T-helper 2 cell treated with Interferon-gamma antibody and Interleukin-4, amounts not matched to agents 100 ng/mL and 5 ng/mL, for 36 hours (primary cell): ENCODE results near the gene SEC61A1. TPM values are rescaled to one million over a fixed set of nuclear protein-coding genes. Genes with fewer than 3 reads are reported as not detected.

ENCODE experiments used
- intact Hi-C: fragments of 100-400 bp; cut with micrococcal nuclease; formaldehyde crosslinking; loops from one replicate; pipeline ENCODE4 v1.15.1; 2023
- total RNA-seq: library from RNA; stranded (reverse); gene quantifications from 2 replicates; pipeline ENCODE4 v1.2.3, GENCODE V29; 2022

Gene SEC61A1
- total RNA-seq, 1 donor from 2014 or later: 252 TPM

- intact Hi-C loops: loop anchor here (5.0 to 10.0 kb wide), 4 partner anchors 232 to 1840 kb away; partner anchors contain the start of genes ABTB1, MGLL, TMCC1 and ZXDC
Measured at GRCh38 chr3:128054367-128054766, 2.1 kb downstream of the SEC61A1 start.

- intact Hi-C loops: loop anchor here (10.0 kb wide), 1 partner anchor 1839 kb away; the partner anchor contains the start of gene TMCC1
Measured at GRCh38 chr3:128056258-128056657, 4.0 kb downstream of the SEC61A1 start.

DNA sequence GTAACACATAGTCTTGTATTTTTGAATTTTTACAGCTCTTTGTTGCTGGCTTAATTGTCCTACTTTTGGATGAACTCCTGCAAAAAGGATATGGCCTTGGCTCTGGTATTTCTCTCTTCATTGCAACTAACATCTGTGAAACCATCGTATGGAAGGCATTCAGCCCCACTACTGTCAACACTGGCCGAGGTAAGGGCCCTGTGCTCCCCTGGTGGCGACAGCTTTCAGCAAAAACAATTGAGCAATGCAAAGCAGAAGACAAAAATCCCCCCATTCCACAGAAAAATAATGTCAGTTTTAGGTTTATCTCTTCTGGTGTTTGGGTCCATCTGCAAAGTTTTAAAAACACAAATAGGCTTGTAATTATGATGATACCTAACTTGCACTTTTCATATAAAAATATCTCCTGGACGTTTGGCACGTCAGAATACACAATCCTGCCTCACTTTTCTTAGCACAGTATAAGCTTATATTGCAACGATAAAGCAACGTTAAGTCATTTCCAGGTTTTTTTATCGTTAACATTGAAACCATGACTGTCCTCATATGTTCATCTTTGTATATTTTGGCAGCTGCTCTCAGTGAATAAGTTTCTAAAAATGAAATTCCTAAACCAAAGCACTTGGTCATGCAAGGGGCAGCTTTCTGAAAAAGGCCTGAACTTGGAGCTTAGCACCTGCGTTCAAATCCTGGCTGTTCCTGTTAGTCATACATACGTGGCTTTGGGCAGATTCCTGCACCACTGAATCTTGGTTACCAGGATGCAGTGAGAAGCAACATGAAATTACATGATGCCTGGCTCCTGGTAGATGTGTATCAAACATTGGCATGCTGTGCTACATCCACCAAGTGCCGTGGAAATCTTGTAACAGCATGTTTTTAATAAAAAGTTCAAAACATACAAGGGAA lies 8.5 kb downstream of the SEC61A1 start:
- intact Hi-C loops: no loop called here

DNA sequence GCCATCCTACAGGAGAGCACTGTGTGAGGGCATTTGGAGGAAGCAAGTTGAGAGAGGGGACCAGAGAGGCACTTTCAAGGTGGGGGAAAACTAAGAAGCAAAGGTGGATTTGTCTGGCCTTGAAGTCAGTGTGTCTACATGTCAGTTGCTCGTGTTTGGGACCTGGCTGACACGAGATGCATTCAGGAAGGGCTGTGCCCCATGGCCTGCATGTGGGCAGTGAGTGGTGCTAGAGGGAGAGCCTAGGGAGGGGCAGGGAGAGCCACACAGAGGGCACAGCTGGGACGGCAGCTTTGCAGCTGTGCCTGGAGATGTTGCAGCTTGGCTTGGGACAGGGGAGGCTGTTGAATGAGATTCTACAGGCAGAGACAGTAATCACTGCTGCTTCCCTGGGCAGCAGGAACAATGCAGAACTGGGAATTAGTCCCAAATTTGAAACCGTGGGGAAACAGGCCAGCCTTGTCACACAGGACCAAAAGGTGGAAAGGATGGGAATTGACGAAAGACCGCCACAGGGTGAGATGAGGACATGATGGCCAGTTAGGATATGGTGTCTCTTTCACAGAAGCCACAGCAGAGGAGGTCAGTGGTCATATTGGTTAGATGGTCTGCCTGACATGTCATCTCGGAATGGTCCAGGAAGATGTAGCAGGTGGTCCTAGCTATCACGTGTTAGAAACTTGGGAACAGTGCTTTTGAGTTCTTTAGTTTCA lies 10.0 kb downstream of the SEC61A1 start:
- intact Hi-C loops: no loop called here

DNA sequence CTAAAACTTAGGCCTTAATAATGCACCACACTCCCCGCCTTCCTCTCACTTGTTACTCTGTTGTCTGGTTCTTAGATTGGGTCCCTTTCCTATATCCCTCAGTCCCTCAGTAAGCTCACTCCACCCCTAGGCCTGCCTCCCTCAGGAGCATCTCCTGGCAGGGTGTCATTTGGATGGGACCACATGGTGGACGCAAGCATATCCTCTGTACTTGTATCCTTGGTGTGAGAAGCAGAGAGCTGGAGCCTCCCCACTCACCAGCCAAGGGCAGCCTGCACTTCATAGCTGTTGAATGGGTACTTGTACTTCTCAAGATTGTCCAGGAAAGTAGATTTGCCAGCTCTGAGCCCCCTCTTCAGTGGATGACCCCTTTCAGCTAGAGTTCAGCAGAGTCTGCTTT lies 11.6 kb downstream of the SEC61A1 start:
- intact Hi-C loops: no loop called here

DNA sequence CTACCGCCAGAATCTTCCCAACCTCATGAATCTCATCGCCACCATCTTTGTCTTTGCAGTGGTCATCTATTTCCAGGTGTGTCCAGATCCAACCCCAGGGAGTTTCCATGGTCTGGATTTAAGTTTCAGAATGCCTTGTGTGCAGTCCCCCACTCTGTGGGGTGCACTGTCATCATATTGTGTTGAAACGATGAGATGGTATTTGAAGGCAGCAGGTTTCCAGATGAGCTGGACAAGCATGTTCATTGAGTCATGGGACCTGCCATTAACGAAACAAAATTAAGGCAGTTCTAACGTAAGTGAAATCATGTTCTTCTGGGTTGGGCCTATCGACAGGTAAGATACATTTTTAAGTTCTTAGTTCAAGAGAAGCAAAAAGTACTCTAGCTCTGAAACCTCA lies 12.7 kb downstream of the SEC61A1 start:
- intact Hi-C loops: no loop called here

DNA sequence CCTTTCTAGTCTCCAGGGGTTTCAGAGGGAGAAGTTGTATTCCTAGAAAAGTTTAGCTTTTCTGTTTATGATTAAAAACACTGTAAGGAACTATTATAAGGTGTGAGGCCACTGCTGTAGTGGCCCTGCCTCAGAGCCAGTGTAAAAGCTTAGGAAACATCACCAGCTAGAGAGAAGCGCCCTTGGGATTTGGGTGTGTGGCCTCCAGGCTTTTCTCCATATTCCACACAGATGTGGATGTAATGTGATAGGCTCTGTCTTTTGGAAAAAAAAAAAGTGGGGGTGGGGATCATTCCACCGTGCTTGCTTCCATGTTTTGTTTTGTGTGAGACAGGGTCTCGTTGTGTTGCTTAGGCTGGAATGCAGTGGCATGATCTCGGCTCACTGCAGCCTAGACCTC lies 13.9 kb downstream of the SEC61A1 start:
- intact Hi-C loops: no loop called here

GRCh38 chr3:128066676-128067075 lies 14.4 kb downstream of the SEC61A1 start:
- intact Hi-C loops: no loop called here

GRCh38 chr3:128067489-128067888 lies 15.3 kb downstream of the SEC61A1 start:
- intact Hi-C loops: no loop called here

GRCh38 chr3:128068156-128068620 lies 16.0 kb downstream of the SEC61A1 start:
- intact Hi-C loops: no loop called here

DNA sequence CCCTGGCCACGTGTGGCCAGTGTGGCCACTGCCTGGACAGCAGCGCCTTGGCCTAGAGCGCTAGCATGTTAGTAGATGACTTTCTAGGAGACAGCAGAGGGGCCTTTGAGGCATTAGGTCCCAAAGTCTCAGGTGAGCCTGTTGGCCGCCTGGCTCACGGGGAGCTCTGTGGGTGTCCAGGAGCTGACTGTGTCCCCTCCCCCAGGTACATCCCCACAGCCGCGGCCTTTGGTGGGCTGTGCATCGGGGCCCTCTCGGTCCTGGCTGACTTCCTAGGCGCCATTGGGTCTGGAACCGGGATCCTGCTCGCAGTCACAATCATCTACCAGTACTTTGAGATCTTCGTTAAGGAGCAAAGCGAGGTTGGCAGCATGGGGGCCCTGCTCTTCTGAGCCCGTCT lies 17.0 kb downstream of the SEC61A1 start:
- intact Hi-C loops: no loop called here

DNA sequence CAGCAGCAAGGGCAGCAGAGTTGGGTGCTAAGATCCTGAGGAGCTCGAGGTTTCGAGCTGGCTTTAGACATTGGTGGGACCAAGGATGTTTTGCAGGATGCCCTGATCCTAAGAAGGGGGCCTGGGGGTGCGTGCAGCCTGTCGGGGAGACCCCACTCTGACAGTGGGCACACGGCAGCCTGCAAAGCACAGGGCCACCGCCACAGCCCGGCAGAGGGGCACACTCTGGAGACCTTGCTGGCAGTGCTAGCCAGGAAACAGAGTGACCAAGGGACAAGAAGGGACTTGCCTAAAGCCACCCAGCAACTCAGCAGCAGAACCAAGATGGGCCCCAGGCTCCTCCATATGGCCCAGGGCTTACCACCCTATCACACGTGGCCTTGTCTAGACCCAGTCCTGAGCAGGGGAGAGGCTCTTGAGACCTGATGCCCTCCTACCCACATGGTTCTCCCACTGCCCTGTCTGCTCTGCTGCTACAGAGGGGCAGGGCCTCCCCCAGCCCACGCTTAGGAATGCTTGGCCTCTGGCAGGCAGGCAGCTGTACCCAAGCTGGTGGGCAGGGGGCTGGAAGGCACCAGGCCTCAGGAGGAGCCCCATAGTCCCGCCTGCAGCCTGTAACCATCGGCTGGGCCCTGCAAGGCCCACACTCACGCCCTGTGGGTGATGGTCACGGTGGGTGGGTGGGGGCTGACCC lies 18.8 kb downstream of the SEC61A1 start:
- intact Hi-C loops: no loop called here

- intact Hi-C loops: no loop called here
Measured at GRCh38 chr3:128071771-128072453, 19.7 kb downstream of the SEC61A1 start.

GRCh38 chr3:128072454-128073184 lies 20.4 kb downstream of the SEC61A1 start:
- intact Hi-C loops: no loop called here

GRCh38 chr3:128073185-128073725 lies 21.0 kb downstream of the SEC61A1 start:
- intact Hi-C loops: no loop called here

GRCh38 chr3:128073807-128074206 lies 21.6 kb downstream of the SEC61A1 start:
- intact Hi-C loops: loop anchor here (2.0 kb wide), 2 partner anchors 21 to 425 kb away; no protein-coding TSS in a partner anchor

DNA sequence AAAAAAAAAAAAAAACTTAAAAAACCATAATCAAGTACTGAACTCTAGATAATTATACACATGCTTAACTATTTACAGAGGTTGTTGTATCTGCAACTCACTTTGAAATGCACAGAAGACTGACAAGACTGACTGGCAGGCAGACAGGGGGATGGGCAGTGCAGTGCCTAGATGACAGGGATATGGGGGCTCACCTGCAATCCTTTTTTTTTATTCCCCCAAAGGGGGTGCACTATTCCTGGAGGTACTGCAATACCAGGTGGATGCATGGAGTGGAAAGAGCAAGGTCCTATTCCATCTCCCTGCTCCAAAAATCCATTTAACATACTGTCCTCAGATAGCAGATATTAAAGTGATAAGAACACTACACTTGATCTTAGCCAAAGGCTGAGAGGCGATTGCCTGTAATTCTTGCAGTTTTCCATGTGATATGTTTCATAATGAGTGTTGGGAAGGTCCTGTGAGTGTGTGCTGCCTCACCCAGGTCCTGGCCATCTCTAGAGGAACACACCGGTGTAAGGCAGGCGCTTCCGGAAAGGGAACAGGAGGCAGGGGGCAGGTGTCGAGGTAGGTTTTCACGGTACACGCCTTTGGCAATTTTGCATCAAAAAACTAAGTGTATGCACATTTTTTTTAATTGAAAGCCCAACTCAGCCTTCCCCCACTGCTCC lies 22.7 kb downstream of the SEC61A1 start:
- intact Hi-C loops: loop anchor here (1.0 to 2.0 kb wide), 4 partner anchors 20 to 424 kb away; partner anchors contain the start of genes RUVBL1 and SEC61A1

DNA sequence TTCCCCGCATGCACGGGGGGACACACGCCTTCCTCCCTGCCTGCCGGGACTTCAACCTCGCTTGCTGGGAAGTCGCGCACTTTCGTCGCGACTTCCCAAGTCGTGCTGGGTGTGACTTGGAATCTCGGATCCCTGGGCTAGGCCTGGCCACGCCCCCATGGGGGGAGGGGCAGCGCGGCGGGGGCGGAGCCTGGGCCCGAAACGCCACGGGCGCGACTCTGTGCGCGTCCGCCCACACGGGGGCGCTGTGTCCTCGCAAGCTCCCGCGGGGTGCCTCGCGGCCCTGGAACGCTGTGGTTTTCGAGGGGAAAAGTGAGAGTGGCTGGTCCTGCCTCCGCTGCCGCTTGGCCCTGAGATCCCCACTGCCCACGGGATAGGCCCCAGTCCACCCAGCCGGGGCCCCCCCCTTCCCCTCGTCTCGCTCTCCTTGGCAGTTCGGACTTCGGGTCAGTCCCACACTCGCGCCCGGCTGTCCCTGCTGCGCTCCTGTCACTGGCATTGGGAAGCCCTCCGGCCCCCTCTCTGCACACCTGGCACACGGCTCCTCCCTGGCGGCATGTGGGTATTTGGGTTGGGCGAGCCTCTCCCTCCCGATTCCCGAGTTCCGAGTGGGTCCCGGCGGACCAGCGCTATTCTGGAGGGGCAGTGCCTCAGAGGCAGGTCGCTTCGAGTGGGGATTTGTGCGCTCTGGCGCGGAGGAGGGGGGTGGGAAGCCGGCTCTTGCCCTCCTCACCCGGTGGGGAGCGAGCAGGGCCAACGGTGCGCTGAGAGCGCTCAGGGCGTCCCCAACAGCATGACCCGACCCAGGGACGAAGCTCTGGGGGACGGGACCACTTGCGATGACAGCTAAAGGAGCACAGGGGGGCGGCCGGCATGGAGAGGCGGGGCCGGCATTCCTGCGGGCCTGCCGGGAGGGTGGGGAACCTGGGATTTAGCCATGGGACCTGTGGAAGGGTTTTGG lies 23.6 kb downstream of the SEC61A1 start:
- intact Hi-C loops: loop anchor here (1.0 to 2.0 kb wide), 5 partner anchors 19 to 423 kb away; partner anchors contain the start of genes RUVBL1 and SEC61A1
